ENCODE data around the gene TCF3. TPM values are rescaled to one million over a fixed set of nuclear protein-coding genes. Genes with fewer than 3 reads are reported as not detected.
A peak's percentile ranks its signal among the peaks of the same experiment; 100 is the strongest.

TCF3 gene
- total RNA-seq, 3 donors from 2014 or later (not counting 1 experiment from before 2014, with no cell fraction given): 54.5 to 72.2 (median 64.3) TPM

GRCh38 chr19:1626417-1627010 lies 25.9 kb downstream of the TCF3 start:
- Histone ChIP-seq H3K27ac (ENCODE audit: low read length) (no peak overlapping the region), H3K9me3 (ENCODE audit: control insufficient read depth, insufficient read depth, low read length) (no peaks in the 10 kb centered on the region), H3K36me3 (ENCODE audit: control insufficient read depth, insufficient read depth, low read length) (peaks cover 14% of the 10 kb centered on the region), H3K4me1 (ENCODE audit: control insufficient read depth, insufficient read depth, low read length) (peaks cover 3% of the 10 kb centered on the region), H3K27me3 (ENCODE audit: control insufficient read depth, insufficient read depth, low read length) (no peaks in the 10 kb centered on the region), H3K4me3 (ENCODE audit: low read length) (no peak overlapping the region)
- H3K4me3 Mint-ChIP-seq: no peak overlapping the region
- no peak for TF ChIP-seq CTCF (IDR thresholded peaks at IDR 0.05)
- peak overlapping the region in 1 of 2 donors; percentile 16 for H3K27ac Mint-ChIP-seq
- H3K36me3 Mint-ChIP-seq: no peaks in the 10 kb centered on the region
- 96% methylated on average over 32 of the region's 32 CpGs for WGBS (ENCODE audit: insufficient coverage)
- DNase-seq: no peak
- H3K4me1 Mint-ChIP-seq: peaks cover 0 to 6% of the 10 kb centered on the region in 2 donors
- no peaks in the 10 kb centered on the region for H3K9me3 Mint-ChIP-seq
- H3K27me3 Mint-ChIP-seq (ENCODE audit: low read depth in 2 of 2): no peaks in the 10 kb centered on the region
- no peak for ATAC-seq
- intact Hi-C loops (cut with micrococcal nuclease): no loop called here

GRCh38 chr19:1624458-1624857 lies 28.0 kb downstream of the TCF3 start:
- H3K36me3 ChIP-seq (ENCODE audit: control insufficient read depth, insufficient read depth, low read length): peaks cover 10% of the 10 kb centered on the region
- no peaks in the 10 kb centered on the region for H3K36me3 Mint-ChIP-seq
- no peaks in the 10 kb centered on the region for H3K9me3 Mint-ChIP-seq

GRCh38 chr19:1622541-1622940 lies 29.9 kb downstream of the TCF3 start:
- WGBS (ENCODE audit: insufficient coverage): 92% methylated on average over 5 of the region's 5 CpGs
- Mint-ChIP-seq H3K4me1 (peaks cover 0 to 13% of the 10 kb centered on the region in 2 donors), H3K9me3 (no peaks in the 10 kb centered on the region), H3K36me3 (no peaks in the 10 kb centered on the region), H3K4me3 (no peak overlapping the region), H3K27ac (no peak overlapping the region), H3K27me3 (ENCODE audit: low read depth in 2 of 2) (no peaks in the 10 kb centered on the region)
- Histone ChIP-seq H3K4me3 (ENCODE audit: low read length) (no peak overlapping the region), H3K9me3 (ENCODE audit: control insufficient read depth, insufficient read depth, low read length) (no peaks in the 10 kb centered on the region), H3K27ac (ENCODE audit: low read length) (no peak overlapping the region), H3K27me3 (ENCODE audit: control insufficient read depth, insufficient read depth, low read length) (no peaks in the 10 kb centered on the region), H3K4me1 (ENCODE audit: control insufficient read depth, insufficient read depth, low read length) (no peaks in the 10 kb centered on the region), H3K36me3 (ENCODE audit: control insufficient read depth, insufficient read depth, low read length) (peaks cover 18% of the 10 kb centered on the region)
- no peak for TF ChIP-seq CTCF (IDR thresholded peaks at IDR 0.05)
- no peak for DNase-seq
- intact Hi-C loops (cut with micrococcal nuclease): no loop called here
- no peak for ATAC-seq

More at GRCh38 chr19:1624458-1624857, 28.0 kb downstream of the TCF3 start:
- H3K4me3 Mint-ChIP-seq: no peak overlapping the region
- Histone ChIP-seq H3K4me3 (ENCODE audit: low read length) (no peak overlapping the region), H3K27ac (ENCODE audit: low read length) (no peak overlapping the region), H3K4me1 (ENCODE audit: control insufficient read depth, insufficient read depth, low read length) (no peaks in the 10 kb centered on the region), H3K9me3 (ENCODE audit: control insufficient read depth, insufficient read depth, low read length) (no peaks in the 10 kb centered on the region), H3K27me3 (ENCODE audit: control insufficient read depth, insufficient read depth, low read length) (no peaks in the 10 kb centered on the region)
- peak overlapping the region in 1 of 2 donors; percentile 52 for H3K27ac Mint-ChIP-seq
- ATAC-seq (peak; percentile 59 to 80 (median 78)), DNase-seq (peak; percentile 34 to 73)
- peak; percentile 31 for TF ChIP-seq CTCF (IDR thresholded peaks at IDR 0.05)
- no peaks in the 10 kb centered on the region for H3K27me3 Mint-ChIP-seq (ENCODE audit: low read depth in 2 of 2)
- H3K4me1 Mint-ChIP-seq: peaks cover 0 to 6% of the 10 kb centered on the region in 2 donors
- 83% methylated on average over 23 of the region's 23 CpGs for WGBS (ENCODE audit: insufficient coverage)
- intact Hi-C loops (cut with micrococcal nuclease): no loop called here

GRCh38 chr19:1622007-1622406 lies 30.4 kb downstream of the TCF3 start:
- no peak for TF ChIP-seq CTCF (IDR thresholded peaks at IDR 0.05)
- Mint-ChIP-seq H3K27me3 (ENCODE audit: low read depth in 2 of 2) (no peaks in the 10 kb centered on the region), H3K4me3 (no peak overlapping the region), H3K36me3 (no peaks in the 10 kb centered on the region), H3K4me1 (peaks cover 0 to 13% of the 10 kb centered on the region in 2 donors), H3K9me3 (no peaks in the 10 kb centered on the region), H3K27ac (no peak overlapping the region)
- Histone ChIP-seq H3K4me1 (ENCODE audit: control insufficient read depth, insufficient read depth, low read length) (no peaks in the 10 kb centered on the region), H3K27me3 (ENCODE audit: control insufficient read depth, insufficient read depth, low read length) (no peaks in the 10 kb centered on the region), H3K9me3 (ENCODE audit: control insufficient read depth, insufficient read depth, low read length) (no peaks in the 10 kb centered on the region), H3K36me3 (ENCODE audit: control insufficient read depth, insufficient read depth, low read length) (peaks cover 18% of the 10 kb centered on the region), H3K4me3 (ENCODE audit: low read length) (no peak overlapping the region), H3K27ac (ENCODE audit: low read length) (no peak overlapping the region)
- 91% methylated on average over 23 of the region's 23 CpGs for WGBS (ENCODE audit: insufficient coverage)
- ATAC-seq: no peak
- no peak for DNase-seq
- intact Hi-C loops (cut with micrococcal nuclease): no loop called here
